Endothelial cell of hepatic sinusoid (primary cell): Measurements from ENCODE around the gene NUTF2.
"Not testable (repeated sequence)": the region's sequence is repeated elsewhere in the genome, so short reads cannot be mapped to it uniquely, and the experiment has no call there.

ENCODE experiments used
- in situ Hi-C: cut with HindIII; loops from 2 replicates; pipeline ENCODE4 v1.10.0; 2017; ENCODE audit warnings: low sequenced_read_pairs

Gene NUTF2

DNA sequence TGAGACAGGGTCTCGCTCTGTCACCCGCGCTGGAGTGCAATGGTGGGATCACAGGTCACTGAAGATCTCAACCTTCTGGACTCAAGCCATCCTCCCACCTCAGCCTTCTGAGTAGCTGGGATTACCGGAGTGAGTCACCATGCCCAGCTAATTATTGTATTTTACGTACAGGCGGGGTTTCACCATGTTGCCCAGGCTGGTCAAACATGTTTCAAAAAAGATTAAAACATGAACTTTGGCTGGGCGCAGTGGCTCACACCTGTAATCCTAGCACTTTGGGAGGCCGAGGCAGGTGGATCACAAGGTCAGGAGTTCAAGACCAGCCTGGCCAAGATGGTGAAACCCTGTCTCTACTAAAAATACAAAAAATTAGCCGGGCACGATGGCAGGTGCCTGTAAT lies 9.5 kb upstream of the NUTF2 start:
- in situ Hi-C loops: not testable (repeated sequence)

- in situ Hi-C loops: no loop called here
Observed at GRCh38 chr16:67837811-67838210, 8.9 kb upstream of the NUTF2 start.

DNA sequence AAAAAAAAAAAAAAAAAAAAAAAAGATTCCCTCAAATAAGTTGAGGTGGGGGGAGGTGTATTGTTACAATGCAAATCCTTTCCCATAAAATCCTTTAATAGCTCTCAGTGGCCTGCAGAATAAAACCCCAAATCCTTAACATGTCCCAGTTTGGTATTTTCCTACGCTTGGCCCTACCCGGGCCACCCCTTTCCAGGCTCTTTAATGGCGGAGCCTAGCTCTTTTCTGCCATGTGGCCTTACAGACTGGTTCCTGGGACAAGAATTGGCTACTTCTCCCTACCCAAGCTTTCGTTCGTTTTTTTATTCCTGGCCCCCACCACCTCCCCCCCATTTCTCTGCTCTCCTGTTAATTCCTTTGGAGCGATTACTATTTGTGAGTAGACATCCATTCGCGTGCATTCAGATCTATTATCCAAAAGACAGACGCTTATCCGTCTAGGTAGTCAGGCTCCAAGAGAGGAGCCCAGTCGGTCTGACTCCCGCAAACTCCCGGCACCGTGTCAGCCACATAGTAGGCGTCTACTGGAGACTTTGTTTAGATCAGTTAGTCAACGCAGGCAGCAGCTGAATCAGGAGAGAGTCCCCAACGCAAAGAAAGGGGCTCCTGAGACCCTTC lies 5.4 kb upstream of the NUTF2 start:
- in situ Hi-C loops: no loop called here

DNA sequence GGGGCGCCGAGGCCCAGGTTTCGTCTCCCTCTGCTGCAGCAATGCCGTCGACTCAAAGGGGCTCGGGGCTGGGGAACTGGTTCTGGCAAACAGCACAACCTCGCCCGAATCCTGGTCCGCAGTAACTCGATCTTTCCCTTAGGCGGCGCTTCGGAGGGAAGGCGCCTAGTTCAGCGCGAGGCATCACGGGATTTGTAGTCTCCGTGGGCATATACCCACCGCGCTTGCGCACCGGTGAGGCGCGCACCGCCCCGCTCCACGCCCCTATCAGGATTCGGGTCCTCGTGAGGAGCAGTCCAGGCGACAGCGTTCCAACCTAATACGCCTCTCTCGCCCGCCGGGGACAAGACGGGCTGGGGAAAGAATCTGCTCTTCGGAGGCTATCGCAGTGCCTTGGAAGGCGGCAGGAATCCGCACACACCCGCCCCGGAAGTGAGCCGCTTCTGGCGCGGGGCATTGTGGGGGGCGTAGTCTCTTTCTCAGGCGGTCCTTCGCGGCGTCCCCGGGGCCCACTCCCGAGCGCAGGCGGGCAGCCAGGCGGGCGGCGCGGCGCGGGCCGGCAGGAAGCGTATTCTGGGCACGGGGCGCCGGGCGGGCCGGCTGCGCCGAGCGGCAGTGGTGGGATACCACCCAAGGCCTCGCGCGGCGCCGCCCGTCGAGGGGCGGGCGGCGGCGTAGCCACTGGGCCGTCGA lies 4.8 kb upstream of the NUTF2 start, which contains the start of gene THAP11:
Gene THAP11, plus strand, starts transcription at position 505 of the 693 bp plus-strand sequence. CDS start 235 bp downstream, outside the sequence.
- in situ Hi-C loops: no loop called here

DNA sequence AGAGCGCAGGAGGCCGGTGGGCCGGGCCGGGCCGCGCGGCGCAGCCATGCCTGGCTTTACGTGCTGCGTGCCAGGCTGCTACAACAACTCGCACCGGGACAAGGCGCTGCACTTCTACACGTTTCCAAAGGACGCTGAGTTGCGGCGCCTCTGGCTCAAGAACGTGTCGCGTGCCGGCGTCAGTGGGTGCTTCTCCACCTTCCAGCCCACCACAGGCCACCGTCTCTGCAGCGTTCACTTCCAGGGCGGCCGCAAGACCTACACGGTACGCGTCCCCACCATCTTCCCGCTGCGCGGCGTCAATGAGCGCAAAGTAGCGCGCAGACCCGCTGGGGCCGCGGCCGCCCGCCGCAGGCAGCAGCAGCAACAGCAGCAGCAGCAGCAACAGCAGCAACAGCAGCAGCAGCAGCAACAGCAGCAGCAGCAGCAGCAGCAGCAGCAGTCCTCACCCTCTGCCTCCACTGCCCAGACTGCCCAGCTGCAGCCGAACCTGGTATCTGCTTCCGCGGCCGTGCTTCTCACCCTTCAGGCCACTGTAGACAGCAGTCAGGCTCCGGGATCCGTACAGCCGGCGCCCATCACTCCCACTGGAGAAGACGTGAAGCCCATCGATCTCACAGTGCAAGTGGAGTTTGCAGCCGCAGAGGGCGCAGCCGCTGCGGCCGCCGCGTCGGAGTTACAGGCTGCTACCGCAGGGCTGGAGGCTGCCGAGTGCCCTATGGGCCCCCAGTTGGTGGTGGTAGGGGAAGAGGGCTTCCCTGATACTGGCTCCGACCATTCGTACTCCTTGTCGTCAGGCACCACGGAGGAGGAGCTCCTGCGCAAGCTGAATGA lies 4.0 kb upstream of the NUTF2 start:
- in situ Hi-C loops: no loop called here

DNA sequence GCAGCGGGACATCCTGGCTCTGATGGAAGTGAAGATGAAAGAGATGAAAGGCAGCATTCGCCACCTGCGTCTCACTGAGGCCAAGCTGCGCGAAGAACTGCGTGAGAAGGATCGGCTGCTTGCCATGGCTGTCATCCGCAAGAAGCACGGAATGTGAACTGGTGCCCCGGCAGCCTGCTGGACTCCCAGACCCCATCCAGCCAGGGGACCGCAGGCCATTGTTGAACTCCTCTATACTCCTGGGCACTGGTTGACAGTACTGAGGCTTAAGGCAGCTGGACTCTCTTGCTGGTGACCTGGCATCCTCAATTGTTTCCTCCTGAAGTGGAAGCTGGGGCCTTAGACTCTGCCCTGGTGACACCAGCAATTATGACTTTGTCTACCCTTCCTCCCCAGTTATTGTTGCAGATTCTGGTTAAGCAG lies 3.4 kb upstream of the NUTF2 start:
- in situ Hi-C loops: no loop called here

GRCh38 chr16:67844497-67844896 lies 2.2 kb upstream of the NUTF2 start:
- in situ Hi-C loops: no loop called here

GRCh38 chr16:67845291-67846062 lies 1.3 kb upstream of the NUTF2 start:
- in situ Hi-C loops: no loop called here

- in situ Hi-C loops: no loop called here
Observed at GRCh38 chr16:67846063-67846319, 742 bp upstream of the NUTF2 start.

DNA sequence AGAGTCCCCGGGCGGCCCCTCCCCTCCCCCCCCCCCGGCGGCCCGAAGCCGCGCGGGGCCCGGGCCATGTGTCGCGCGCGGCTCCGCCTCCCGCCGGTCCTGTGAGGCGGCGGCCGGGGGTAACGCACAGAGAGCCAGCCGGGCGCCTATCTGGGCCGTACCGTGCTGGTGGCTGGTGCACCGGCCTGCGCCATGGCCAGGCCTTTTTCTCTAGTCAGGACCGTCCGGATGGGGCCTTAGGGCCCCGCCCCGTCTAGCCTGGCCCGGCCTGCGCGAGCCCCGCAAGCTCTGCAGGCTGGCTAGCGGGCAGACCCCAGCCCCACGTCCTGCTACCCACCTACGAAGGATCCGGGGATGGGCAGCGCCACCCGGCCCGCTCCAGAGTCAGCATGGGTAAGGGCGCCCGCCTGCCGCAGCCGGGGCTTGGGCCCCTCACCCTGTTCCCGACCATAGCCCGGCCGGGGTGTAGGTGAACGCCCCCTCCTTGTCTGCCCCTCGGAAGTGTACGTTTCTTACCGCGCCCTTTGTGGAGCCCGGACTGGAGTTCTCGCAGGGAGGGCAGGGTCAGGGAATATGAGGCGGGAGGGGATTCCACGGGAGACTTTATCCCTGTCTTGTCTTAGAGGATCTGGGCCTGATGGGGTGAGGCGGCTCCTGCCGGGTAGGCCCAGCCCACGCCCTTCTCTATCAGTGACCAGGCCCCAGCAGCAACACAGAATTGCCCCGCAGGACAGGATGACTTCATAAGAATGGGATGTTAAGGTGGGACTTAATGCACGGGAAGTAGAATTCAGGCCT lies 530 bp downstream of the NUTF2 start, which contains the start of gene CENPT:
Gene CENPT, minus strand, starts transcription at position 630 of the 798 bp plus-strand sequence. CDS start 13,834 bp downstream, outside the sequence.
- in situ Hi-C loops: no loop called here

GRCh38 chr16:67848118-67848517 lies 1.4 kb downstream of the NUTF2 start:
- in situ Hi-C loops: no loop called here

GRCh38 chr16:67853670-67854069 lies 6.9 kb downstream of the NUTF2 start:
- in situ Hi-C loops: no loop called here

- in situ Hi-C loops: no loop called here
Observed at GRCh38 chr16:67855789-67856188, 9.1 kb downstream of the NUTF2 start.

DNA sequence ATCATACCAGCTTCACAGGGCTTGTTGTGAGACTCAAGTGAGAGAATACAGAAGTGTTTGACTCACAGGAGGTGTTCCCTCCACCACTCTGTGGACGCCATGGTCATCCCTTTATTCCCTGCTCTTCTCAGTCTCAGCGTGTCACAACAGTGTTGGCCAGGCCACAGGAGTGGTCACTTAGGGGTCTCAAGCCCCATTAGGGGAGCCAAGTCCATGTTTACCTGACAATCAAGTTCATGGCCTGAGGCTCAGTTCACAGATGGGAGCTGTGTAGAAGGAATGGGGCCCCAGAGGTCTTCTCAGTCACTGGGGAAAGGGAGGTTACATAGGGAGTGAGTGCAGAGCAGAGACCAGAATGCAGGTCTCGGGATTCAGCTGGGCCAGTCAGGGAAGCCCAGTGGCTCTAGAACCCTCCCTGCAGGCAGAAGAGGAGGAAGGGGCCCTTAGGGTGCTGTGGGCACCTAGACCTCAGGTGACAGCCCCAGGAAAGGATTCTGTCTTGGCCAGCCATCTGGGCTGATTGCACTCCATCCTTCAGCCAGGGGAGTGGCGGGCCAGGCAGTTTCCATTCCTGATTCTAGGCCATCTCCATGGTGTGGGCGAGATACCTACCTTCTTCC lies 10.3 kb downstream of the NUTF2 start:
- in situ Hi-C loops: no loop called here

- in situ Hi-C loops: no loop called here
Observed at GRCh38 chr16:67857547-67858233, 11.0 kb downstream of the NUTF2 start.

- in situ Hi-C loops: no loop called here
Observed at GRCh38 chr16:67858500-67858899, 11.8 kb downstream of the NUTF2 start.

DNA sequence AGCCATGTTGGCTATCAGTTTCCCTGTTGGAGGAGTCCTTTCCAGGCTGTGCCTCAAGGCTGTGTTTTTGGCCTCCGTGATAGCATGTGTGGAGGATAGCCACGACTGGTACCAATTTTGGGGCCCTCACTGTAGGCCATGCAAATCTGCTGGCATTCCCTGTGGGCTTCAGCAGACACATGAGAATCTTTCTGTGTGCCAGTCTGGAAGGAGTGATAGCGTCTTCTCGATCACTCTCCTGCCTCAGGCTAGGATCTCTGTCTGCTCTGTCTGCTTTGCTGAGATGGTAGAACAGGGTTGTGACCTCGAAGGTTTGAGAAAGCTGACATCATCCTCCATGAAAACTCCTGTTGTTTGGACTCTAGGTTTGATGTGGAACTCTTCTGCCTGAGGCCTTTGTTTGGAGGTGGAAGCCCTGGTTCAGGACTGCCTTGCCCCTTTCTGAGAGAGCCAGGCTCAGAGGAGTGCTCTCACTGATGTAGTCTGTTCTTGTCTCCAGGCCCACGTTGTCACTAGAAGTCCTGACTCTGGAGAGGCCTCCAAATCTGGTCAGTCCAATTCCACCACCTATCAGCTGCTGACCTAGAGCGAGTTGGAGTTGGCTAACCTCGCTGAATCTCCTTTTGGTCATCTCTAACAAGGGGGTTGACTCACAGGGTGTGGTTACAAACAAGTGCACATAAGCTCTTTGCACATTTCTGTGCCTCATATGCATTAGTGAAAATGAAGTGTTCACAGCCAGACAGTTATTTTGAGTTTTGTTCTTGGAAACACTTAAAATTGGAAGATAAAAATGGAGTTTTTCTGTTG lies 14.1 kb downstream of the NUTF2 start:
- in situ Hi-C loops: loop anchor here (5.0 kb wide), 1 partner anchor 38 kb away; no protein-coding TSS in a partner anchor

DNA sequence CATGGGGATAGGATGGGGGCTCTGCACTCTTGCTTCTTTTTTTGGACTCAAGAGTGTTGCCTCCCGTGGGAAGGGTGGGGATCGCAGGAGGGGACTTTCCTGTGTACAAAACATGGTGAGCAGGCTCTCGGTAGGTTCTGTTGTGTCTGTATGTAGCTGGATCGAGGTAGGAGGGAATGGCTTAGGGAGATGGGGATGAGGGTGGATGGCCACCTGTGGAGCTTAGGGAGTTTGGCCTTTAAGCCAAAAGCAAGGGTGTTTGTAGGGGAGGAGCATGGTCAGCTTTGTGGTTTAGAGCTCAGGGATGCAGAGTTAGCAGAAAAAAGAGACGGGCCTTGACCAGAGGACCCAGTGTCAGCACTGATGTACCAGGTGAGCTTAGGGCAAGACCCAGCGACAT lies 15.1 kb downstream of the NUTF2 start:
- in situ Hi-C loops: loop anchor here (5.0 kb wide), 1 partner anchor 40 kb away; no protein-coding TSS in a partner anchor
